GM21423 (cell line): ENCODE measurements around the gene TIMM9.
"Not testable (repeated sequence)": the region's sequence is repeated elsewhere in the genome, so short reads cannot be mapped to it uniquely, and the experiment has no call there.

Experiments used
- ATAC-seq: cut with Tn5 transposase; IDR thresholded peaks from one replicate; pipeline ENCODE4 v1.9.1; 2021; ENCODE audit warnings: mild to moderate bottlenecking, moderate library complexity; ENCODE audit not compliant: unreplicated experiment

The TIMM9 gene

GRCh38 chr14:58427281-58428117, at the start of gene TIMM9, which contains the start of gene KIAA0586:
TIMM9 (minus strand) TSS chr14:58427531; CDS start chr14:58411945, 15,586 bp downstream.
KIAA0586 (plus strand) TSS chr14:58427719; CDS start chr14:58428265, 546 bp downstream.
- ATAC-seq = peak; percentile 90

GRCh38 chr14:58476320-58476719, 49.0 kb upstream of the TIMM9 start:
- no peak for ATAC-seq

GRCh38 chr14:58469309-58469708, 42.0 kb upstream of the TIMM9 start:
- no peak for ATAC-seq

DNA sequence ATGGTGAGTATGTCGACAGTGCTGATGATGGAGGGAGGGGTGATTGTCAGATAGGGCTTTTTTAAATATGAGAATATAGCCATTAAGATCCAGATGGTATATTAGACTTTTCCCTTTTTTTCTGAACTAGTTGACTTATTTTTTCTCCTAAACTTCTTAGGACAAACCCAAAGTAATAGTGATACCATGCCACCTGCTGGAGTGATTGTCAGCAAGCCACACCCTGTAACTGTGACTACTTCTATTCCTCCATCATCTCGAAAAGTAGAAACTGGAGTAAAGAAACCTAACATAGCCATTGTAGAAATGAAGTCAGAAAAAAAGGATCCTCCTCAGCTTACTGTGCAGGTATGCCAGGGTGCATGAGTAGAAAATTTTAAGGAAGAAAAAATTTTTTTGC, 40.2 kb upstream of the TIMM9 start:
- ATAC-seq = no peak

DNA sequence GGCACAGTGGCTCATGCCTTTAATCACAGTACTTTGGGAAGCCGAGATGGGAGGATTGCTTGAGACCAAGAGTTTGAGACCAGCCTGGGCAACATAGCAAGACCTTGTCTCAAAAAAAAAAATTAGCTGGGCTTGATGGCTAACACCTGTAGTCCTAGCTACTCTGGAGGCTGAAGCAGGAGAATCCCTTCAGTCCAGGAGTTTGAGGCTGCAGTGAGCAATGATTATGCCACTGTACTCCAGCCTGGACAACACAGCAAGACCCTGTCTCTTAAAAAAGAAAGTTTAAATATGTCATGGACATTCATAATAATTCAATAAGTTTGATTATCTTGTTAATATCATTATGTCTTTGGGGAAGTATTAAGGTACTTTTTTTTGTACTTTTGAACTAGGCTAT, 39.1 kb upstream of the TIMM9 start:
- ATAC-seq = no peak

GRCh38 chr14:58465421-58465820, 38.1 kb upstream of the TIMM9 start:
- ATAC-seq = no peak

- no peak for ATAC-seq
These were observed 37.3 kb upstream of the TIMM9 start for GRCh38 chr14:58464652-58465051.

DNA sequence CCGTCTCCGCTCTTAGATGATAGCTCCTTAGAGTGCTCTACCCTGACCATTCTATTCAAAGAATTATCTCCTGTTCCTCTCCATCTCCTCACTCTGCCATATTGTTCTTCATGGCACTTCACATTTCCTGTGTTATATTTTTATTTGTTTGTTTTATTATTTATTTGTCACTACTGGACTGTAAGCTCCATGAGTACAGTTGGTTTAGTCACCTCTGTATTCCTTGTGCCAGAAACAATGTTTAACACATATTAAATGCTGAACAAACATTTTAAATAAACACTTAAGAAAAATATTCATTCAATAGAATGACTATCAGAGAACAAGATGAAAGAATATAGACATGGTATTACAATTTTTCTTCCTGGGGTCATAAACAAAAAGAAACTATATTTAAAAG, 35.8 kb upstream of the TIMM9 start:
- ATAC-seq = no peak

DNA sequence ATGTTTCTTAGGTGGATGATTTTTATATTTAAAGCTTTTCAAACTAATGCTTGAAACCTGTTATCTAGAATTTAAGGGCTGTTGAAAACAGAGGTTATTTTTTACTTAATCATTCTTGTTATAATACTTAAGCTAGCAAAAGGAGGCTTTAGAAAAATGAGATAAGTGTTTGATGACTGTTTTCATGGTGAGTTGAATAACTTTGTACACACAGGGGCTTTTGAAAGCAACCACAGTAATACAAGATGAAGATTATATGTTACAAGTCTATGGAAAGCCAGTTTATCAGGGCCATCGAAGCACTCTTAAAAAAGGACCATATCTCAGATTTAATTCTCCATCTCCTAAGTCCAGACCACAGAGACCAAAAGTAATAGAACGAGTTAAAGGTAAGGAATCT, 33.4 kb upstream of the TIMM9 start:
- ATAC-seq = no peak

DNA sequence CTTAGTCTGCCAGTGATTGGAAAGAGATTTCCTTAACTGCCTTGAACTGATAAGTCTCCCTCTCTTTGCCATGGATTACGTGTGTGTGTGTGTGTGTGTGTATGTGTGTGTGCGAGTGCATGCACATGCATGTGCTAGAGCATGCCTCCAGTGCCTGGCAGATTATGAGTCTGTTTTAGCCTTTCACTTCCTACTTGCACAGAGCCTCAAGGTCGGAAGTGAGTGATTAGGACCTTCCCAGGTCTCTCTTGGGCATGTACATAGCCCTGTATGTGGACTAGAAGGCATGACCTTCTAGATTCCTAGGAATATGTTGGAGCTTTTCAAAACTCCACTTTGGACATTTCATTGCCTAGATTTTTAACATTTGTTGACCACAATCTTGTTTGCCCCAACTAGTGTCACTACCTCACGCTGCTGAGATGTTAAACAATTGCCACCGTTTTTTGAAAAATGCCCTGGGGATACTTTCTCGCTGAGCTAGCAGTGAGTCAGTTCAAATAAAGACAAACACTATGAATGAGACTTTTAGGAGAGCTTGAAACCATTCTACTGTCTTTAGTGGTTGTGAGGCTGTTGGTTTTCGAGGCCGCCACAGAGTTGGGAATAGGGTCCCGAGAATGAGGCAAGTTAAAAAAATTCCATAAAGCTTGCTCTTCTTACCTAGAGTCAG, 28.4 kb upstream of the TIMM9 start:
- ATAC-seq = no peak

GRCh38 chr14:58444627-58445026, 17.3 kb upstream of the TIMM9 start:
- no peak for ATAC-seq

GRCh38 chr14:58439476-58439875, 12.1 kb upstream of the TIMM9 start:
- no peak for ATAC-seq

- ATAC-seq = no peak
These were observed 2.8 kb upstream of the TIMM9 start for GRCh38 chr14:58430156-58430555.

GRCh38 chr14:58428118-58428683, 870 bp upstream of the TIMM9 start:
- ATAC-seq = no peak

GRCh38 chr14:58426670-58427280, 556 bp downstream of the TIMM9 start:
- ATAC-seq = peak; percentile 39

GRCh38 chr14:58416934-58417333, 10.4 kb downstream of the TIMM9 start:
- not testable (repeated sequence) for ATAC-seq

GRCh38 chr14:58415636-58416547, 11.4 kb downstream of the TIMM9 start:
- no peak for ATAC-seq

- ATAC-seq = no peak
These were observed 12.5 kb downstream of the TIMM9 start for GRCh38 chr14:58414845-58415244.

GRCh38 chr14:58408681-58409215, 18.6 kb downstream of the TIMM9 start:
- no peak for ATAC-seq

GRCh38 chr14:58401587-58401986, 25.7 kb downstream of the TIMM9 start:
- no peak for ATAC-seq
